HTR-8/SVneo (cell line): ENCODE results near the gene RARB.

Experiments
- DNase-seq: peaks from one replicate; pipeline ENCODE4 v3.0.0; 2011; ENCODE audit warnings: low spot score, mixed read lengths; ENCODE audit not compliant: insufficient read length
- FAIRE-seq: peaks from 2 replicates; lab custom pipeline; 2011; peaks lifted over from hg19 to GRCh38; lab: Jason Lieb, UNC

Gene RARB

DNA sequence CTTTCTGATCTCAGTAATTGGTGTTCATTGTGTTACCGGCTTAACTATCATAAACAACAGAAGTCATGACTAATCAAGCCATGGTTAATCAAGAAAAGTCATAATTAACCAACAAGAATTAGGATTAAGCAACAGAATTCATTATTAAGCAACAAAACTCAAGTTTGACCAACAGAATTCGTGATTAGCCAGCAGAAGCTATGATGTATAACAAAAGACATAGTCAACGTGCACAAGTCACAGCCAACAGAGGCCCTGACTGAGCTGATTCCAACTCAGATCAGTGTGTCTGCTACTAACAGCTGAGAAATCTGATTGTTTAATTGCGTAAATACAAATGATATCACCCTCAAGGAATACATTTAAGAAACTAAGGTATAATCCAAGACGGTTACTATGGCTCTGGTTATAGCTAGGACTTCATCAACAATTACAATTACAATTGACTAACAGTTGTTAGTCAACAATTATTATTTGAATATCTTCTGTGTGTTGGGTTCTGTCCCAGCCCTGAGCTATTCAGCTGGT lies 67.7 kb downstream of the RARB start:
- FAIRE-seq (no peak), DNase-seq (no peak)

DNA sequence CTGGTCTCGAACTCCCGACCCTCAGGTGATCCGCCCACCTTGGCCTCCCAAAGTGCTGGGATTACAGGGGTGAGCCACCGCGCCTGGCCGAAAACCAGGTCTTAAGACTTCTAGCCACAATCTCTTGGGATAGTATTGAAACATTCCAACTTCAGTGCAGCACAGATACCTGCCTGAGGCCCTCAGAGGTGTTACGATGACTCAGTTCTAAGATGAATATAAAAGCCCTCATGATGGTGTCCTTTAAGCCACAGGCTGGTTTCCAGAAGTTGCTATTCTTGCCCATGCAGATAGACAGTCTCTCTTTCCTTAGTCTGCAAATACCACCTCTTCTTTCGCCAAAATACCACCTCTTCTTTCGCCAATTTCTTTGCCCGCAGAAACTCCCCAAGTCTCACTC lies 69.0 kb downstream of the RARB start:
- FAIRE-seq (no peak), DNase-seq (no peak)

DNA sequence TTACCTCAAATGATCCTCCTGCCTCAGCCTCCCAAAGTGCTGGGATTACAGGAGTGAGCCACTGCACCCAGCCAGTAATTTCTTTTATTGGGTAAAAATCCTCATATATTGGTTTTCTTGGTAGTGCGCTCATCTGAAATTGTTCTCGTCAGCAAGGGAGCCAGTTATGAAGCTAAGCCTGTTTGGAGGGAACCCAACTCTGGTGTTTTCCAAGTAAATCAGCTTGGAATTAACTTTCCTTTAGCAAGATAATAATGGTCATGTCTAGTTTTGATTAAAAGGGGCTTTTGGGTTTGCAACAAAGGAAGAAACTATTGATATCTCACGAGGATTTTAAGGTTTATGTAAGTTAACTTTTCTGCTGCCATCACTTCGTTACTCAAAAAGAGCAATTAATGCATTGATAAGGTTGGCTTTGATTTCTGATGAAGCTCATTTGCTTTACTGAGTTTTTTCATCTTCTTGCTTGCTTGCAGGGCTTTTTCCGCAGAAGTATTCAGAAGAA lies 72.7 kb downstream of the RARB start:
- DNase-seq = no peak
- FAIRE-seq = no peak

DNA sequence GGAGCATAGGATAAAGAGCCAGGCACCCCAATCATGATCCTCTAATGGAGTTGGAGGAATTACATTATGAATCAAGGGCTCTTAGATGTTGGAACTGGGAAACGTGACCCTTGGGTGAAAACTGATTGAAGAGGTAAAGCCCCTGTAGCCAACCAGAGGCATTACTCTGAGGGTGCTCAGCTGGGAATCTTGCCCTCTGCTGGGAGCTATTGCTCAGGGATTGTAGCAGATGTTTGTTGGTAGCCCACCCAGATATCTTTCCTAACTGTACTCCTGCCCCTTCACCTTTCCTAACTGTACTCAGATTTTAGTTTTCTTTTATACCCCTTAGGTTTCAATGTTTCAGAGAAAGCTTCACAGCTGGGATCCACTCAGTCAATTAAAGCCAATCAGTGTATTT lies 74.2 kb downstream of the RARB start:
- FAIRE-seq (no peak), DNase-seq (no peak)

DNA sequence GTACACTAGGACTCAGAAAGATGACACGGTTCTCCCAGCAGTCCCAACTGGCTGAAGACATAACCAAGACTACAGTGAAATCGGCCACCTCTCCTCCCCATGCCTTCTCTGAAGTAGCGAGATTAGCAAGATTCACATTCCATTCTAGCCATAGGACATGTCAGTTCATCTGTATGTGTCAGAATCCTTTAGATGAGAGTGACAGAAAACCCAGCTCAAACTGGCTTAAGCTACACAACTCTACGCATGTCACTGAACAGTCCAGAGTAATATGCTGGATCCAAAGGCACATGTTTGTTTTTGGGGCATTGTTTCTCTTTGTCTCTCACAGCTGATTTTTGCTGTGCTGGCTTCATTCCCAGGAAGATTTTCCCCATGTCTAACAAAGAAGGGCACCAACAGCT lies 75.8 kb downstream of the RARB start:
- FAIRE-seq (no peak), DNase-seq (no peak)

DNA sequence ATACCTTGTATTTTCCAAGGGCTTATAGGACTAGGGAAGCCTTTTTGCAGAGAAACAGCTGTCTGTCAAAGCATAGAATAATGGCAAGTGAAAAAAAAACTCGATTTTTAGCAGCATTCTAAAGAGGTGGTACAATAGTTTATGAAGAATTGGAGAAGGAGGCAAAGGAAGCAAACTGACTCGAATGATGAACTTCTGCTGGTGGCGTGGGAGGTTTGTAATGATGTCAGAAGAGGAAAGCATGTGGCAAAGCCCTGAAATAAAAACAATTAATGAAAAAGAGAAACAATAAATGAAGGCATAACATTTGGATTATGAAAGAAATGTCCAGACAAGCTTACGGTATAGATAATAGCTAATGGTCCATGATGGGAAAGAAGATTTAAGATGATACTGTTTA lies 77.5 kb downstream of the RARB start:
- FAIRE-seq (no peak), DNase-seq (no peak)

DNA sequence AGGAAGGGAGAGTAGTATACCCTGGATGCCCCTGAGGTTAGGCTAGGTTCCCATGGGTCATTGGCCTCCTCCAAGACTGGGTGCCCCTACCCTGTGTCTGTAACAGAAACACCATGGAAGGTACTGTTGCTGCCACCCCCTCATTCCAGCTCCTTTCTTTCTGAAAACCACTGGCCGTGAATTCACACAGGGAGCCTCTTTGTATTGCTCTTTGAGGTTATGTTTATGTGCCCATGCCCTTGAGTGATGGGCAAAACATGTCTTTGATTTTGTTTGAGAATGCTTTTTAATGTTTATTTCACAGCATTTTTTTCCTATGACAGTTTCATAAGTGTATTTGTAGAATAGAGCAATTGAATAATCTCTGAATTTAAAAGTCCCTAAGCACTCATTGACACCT lies 79.7 kb downstream of the RARB start:
- FAIRE-seq = no peak

DNA sequence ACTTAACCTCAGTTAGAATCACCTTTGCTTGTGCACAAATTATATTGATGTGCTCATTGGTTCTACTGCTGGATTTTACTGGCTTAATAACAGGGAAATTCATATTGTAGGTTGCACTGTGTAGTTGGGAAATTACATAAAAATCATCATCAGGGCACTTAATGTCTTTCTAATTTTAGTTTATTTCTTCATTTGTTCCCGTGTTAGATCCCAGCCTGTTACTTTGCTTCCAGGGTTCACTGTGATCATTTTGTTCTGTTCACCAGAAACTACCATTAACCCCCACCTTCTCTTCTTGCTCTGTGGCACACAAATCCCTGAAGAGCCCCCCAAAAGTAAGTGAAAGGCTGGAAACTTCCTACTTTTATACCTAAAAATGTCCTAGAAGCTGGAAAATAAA lies 80.4 kb downstream of the RARB start:
- FAIRE-seq (no peak), DNase-seq (no peak)

More for the DNA sequence above, 79.7 kb downstream of the RARB start:
- DNase-seq = no peak

DNA sequence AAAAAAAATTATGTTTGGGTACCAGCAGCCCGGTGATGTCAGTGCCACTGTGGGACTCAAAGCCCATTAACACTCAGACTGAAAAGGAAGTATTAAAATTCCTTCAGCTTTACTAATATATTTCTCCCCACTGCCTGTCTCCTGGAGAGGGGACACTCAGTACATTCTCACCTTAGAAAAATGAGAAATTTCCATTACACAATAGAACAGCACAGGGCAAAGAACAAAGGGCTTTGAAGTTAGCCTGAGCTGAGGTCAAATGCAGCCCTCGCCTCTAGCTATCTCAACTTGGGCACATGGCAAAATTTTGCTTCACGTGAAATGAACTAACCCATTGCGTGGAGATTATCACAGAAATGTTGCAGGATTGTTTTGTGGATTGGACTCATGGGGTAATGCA lies 80.8 kb downstream of the RARB start:
- peak; percentile 5 for DNase-seq
- no peak for FAIRE-seq

DNA sequence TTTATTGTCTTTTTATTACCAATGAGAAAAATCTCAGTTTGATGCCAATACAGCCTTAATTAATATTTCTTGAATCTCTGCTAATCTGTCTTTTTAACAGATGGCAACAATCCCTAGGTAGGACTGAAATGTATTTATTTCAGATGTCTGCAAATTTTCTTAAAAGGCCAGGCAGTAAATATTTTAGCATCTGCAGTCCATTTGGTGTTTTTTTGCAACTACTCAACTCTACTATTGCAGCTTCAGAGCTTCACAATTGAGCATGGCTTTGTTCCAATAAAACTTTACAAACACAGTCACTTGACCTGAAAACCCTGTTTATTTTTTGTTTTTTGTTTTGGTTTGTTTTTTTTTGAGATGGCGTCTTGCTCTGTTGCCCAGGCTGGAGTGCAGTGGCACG lies 82.7 kb downstream of the RARB start:
- no peak for DNase-seq
- no peak for FAIRE-seq

DNA sequence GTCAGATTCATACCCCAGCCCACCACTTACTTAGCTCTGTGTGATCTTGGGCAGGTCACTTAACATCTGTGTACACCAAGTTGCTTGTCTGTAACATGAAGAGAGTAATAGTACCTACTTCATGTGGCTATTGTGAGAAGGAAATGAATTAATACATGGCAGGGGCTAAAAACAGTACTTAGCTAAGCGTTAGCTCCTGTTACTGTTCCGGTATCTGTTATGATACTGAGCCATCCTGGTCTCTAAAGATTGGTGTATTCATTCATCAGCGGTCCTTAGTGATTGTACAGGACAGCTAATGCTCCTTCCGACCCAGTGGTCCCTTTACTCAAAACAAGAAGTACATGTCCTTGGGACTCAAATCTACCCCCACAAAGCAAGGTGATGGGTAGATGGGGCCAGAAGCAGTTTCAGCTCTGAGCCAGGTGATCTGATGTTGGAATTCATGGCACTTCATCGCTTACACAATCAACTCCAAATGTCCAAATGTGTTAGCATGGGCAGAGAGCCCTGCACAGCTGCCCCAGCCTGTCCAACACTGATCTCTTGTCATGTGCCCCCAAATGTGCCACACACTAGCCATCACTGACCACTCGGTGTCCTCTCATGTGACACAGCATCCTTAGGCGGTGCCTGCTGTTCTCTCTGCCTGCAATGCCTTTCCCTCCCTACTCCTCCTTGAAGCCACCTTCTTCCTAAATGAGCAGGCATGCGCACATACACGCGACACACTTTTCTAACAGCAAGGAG lies 84.1 kb downstream of the RARB start:
- FAIRE-seq (no peak), DNase-seq (no peak)

DNA sequence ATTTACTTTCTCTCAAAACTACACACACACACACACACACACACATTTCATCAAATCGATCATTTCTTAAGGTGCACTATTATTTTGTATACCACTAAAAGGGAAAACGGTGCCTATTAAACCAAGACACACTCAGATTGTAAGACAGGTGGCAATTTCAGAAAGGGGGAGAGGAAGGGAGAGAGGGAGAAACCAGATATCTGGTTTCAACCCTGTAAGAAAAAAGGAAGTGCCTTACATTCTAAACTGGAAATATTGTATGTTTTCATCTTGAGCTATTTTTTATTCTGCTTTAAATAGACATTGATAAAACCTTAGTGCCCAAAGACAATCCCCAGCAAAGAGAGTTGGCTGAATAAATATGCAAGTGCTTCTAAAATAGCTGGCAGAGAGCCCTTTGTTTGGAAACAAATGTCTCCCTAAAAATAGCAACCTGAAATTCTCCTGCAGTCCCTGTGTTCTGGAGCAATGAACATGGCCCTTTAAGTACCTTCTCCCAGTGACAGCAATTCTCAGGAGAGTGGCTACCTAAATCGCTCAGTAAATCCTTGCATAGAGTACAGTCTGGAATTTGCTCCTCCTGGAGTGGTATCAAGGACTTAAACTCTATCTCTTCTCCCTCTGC lies 85.7 kb downstream of the RARB start:
- FAIRE-seq (no peak), DNase-seq (no peak)

DNA sequence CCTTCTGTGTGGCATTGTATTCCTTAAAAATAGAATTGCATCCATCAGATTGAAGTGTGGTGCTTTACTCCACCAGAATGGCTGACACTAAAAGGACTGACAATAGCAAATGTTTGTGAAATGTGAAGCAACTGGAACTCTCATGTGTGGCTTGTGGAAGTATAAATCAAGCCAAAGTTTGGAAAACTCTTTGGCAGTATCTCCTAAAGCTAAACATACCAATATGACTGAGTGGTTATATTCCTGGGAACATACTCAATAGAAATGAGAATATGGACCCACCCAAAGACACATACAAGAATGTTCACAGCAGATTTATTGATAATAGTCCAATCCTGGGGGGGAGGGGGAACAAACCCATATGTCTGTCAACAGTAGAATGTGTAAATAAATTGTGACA lies 87.1 kb downstream of the RARB start:
- no peak for FAIRE-seq
- DNase-seq = no peak

DNA sequence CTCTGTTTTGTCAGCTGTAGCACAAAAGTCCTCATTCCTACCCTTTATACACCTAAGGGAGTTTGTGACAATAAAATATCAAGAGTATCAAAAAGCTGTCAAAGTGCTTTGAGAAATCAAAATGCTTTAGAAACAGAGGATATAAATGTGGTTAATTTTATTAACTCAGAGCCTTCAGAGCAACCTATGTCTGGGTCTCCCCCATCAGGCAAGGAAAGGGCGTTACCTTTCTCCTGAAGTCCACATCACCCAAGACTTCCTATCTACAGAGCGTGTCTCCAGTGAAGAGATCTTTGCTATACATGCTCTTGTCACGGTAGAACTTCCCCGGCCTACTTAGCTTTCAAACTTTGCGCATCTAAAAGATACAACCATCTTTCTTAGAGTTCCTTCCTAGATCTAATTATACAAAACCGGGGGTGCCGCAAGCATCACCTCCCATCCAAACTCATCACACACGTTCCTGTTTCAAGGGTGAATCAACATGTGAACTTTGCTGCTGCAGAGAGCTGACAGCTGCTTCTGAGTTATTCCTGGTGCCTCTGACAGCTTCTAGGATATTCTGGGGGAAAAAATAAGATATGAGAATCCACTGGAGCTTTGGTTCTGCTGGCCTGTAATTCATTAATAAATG lies 93.0 kb downstream of the RARB start:
- DNase-seq (no peak), FAIRE-seq (no peak)

DNA sequence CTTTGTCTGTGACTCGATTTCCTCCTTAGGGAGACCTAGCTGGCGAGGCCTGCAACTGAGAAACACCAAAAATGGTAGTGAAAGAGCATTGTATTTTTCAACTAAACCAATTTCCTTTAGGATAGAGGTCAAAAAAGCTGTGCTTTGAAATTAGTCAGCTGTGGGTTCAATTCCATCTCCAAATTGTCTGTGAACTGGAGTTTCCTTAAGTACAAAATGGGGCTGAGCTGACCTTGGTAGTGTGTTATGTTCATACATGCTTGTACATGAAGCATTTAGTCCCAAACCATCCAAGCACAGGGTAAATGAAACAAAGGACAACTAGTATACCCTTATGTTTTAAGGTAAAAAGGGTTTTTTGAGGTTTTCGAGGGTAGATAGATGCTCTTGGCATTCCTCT lies 99.3 kb downstream of the RARB start:
- DNase-seq = no peak
- no peak for FAIRE-seq

DNA sequence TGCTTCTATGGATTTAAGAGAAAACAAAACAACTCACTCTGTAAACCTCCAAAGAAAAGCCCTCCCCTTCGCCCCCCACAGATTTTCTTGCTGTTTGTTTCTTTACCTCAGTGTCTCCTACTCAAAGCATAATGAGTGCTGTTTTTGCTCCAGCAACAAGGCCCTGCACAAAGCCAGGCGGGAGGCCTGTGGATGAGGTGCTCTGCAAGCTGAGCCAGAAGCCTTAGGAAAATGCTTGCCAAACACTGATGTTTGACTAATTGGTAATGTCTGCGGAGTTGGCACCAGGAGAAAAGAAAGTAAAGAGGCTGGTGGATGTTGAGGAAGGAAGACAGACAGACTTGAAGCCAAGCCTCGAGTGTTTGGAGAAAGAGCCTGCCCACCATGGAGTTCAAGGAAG lies 99.7 kb downstream of the RARB start:
- FAIRE-seq (no peak), DNase-seq (no peak)

DNA sequence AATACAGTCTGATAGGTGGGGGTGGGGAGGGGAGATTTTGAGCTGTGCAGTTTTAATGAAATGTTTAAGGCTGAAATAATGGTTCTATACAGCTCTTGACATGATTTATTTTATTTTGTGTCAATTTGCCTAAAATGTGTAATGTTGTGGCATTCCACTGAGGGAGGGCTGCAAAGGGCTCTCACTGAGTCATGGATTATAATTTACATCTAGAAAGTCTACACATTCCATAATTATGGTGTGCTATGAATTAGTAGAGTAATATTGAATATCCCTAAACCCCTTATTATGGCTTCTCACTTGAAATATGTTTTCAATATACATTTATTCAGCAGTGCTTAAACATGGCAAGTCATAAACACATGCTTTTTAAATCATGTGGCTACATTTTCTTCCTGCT lies 103.9 kb downstream of the RARB start:
- DNase-seq (no peak), FAIRE-seq (no peak)

DNA sequence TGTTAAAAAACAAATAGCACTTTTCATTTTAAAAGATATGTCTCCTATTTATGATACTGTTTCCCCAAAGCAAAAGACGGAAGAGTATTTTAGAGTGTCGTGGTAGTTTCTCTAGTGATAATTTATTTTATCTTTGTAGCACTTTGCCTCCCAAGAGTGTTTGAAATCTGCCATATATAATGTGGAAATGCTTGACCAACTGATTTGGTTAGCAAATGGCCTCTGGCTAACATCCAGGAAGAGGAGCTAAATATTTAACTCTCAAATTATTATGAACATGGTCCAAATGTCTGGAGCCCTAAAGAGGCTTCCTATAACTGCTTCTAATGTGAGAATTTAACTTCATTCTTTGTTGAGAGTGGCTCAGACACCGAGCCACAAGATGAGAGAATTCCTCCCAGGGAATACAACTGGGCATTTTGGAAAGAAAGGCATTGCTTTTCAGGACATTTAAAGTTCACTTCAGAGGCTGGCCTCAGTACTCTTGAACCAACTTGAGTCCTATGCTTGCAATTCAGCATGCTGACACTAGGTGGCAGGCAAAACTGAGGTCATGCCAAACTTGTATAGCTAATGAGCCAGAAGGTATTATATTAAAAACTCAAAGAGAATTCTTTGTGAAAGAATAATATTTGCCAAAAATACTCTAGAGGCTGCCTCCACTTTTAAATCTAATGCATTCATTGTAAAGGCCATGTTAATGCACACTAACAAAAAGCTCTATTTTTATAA lies 104.5 kb downstream of the RARB start:
- FAIRE-seq (no peak), DNase-seq (no peak)

DNA sequence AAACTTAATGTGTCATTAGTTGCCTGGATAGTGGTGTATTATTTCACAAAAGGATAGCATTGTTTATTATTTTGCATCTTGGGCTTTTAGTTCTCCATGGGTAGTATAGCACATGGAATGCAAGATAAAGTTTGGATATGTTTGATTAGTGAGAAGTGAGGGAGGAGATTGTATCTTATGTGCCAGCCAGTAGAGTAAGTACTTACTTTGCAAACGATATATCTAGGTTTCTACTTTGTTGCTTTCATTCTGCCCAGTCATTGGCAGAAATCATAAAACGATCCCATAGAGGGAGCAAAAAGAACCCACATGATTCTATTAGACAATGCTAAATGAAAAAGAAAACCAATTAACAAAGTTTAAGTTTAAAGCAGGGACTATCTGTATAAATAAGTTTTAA lies 105.3 kb downstream of the RARB start:
- no peak for DNase-seq
- FAIRE-seq = no peak

DNA sequence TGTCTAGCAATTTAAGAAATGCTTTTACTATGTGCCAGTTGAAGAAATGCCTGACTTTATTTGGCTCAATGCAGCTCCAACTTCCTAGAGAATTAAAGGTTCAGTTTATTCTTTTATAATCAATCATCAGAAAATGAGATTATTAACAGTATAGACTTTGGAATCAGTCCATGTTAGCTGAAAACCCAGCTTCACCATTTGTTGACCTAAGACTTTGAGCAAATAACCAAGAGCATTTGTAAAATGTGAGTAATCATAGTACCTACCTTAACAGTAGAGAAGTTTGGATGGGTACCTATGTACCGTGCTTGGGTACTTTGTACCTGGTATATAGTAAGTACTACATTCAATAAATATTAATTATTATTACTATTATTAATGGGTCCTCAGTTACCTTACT lies 105.9 kb downstream of the RARB start:
- FAIRE-seq (no peak), DNase-seq (no peak)
